ENCODE measurements around the gene TTC5.
A peak's percentile ranks its signal among the peaks of the same experiment; 100 is the strongest.
"Not testable (repeated sequence)": the region's sequence is repeated elsewhere in the genome, so short reads cannot be mapped to it uniquely, and the experiment has no call there.

The TTC5 gene, protein sequence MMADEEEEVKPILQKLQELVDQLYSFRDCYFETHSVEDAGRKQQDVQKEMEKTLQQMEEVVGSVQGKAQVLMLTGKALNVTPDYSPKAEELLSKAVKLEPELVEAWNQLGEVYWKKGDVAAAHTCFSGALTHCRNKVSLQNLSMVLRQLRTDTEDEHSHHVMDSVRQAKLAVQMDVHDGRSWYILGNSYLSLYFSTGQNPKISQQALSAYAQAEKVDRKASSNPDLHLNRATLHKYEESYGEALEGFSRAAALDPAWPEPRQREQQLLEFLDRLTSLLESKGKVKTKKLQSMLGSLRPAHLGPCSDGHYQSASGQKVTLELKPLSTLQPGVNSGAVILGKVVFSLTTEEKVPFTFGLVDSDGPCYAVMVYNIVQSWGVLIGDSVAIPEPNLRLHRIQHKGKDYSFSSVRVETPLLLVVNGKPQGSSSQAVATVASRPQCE

DNA sequence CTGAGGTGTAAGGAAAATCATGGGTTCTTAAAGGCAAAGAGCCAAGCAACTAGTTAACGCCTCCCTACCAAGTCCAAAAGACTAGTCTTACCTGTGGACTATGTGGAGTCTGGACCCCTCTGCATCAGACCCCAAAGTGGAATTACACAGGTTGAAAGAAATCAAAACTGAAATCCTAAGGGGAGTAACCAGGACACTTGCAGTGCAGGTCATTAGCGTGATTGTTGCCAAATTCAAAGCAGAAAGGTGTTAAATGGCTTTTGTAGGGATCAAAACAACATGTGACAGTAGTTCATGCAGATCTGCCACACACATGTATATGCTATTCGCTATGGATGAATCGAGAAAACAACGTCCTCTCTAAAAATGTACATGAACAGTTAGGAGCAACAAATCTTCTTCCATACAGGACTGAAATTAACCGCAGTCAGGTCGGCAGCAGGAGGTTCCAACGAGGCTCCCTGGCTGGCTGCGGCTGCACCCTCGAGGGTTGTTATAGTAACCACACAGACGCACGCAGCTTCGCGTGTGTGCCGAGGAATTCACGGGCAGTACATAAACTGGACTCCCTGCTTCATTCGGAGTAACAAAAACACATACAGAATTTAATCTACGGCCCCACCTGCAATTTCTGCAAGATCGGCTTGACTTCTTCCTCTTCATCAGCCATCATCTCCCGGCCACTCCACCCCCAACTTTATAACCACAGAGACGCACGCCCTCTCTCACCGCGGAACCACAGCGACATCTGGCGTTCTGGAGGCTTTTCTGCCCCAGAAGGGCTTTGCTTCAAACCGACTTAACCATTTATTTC is at the start of gene TTC5:
TSS of gene TTC5 (minus strand) at position 687 of the 814 bp plus-strand sequence. CDS start at position 673, 14 bp downstream.
- ATAC-seq (ENCODE audit: low read depth) (peak; percentile 99), DNase-seq (ENCODE audit: low spot score in 2 of 2) (peak; percentile 95 to 96)
- H3K9me3 Mint-ChIP-seq = no peaks in the 10 kb centered on the region
- H3K4me1 Mint-ChIP-seq = peaks cover 24% of the 10 kb centered on the region
- H3K36me3 Mint-ChIP-seq = peaks cover 21% of the 10 kb centered on the region
- peak within 1 kb of the TSS; percentile 68 for H3K27ac Mint-ChIP-seq
- no peaks in the 10 kb centered on the region for H3K27me3 Mint-ChIP-seq
- peak within 1 kb of the TSS; percentile 89 for H3K4me3 Mint-ChIP-seq

DNA sequence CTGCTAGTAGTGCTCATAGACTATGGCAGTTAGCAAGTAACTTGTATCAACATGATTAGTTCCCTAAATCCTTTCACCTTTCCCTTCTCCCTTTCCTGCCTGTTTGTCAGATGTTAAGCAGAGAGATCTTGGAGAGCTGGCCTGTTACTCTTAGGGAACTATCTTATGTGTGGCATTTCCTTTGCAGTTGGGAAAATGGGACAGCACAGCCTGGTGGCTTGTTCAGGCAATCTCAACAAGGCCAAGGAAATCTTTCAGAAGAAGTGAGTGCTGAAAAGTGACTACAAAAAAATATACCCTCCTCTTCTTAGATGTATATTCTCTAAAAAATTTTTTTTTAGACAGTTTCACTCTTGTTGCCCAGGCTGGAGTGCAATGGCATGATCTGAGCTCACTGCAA is 45.1 kb upstream of the TTC5 start:
- Mint-ChIP-seq H3K4me1 (no peaks in the 10 kb centered on the region), H3K27me3 (no peaks in the 10 kb centered on the region), H3K9me3 (no peaks in the 10 kb centered on the region), H3K27ac (no peak overlapping the region), H3K36me3 (peaks cover 17% of the 10 kb centered on the region), H3K4me3 (no peak overlapping the region)
- ATAC-seq (ENCODE audit: low read depth) (no peak), DNase-seq (ENCODE audit: low spot score in 2 of 2) (no peak)

GRCh38 chr14:20350282-20350681 is 44.5 kb upstream of the TTC5 start:
- no peak for DNase-seq (ENCODE audit: low spot score in 2 of 2)
- Mint-ChIP-seq H3K4me1 (peaks cover 2% of the 10 kb centered on the region), H3K27me3 (no peaks in the 10 kb centered on the region), H3K27ac (no peak overlapping the region), H3K36me3 (peaks cover 18% of the 10 kb centered on the region), H3K4me3 (no peak overlapping the region), H3K9me3 (no peaks in the 10 kb centered on the region)
- no peak for ATAC-seq (ENCODE audit: low read depth)

GRCh38 chr14:20347747-20348146 is 42.0 kb upstream of the TTC5 start:
- peaks cover 13% of the 10 kb centered on the region for H3K36me3 Mint-ChIP-seq
- ATAC-seq (ENCODE audit: low read depth) (no peak), DNase-seq (ENCODE audit: low spot score in 2 of 2) (no peak)
- peaks cover 11% of the 10 kb centered on the region for H3K4me1 Mint-ChIP-seq
- H3K27ac Mint-ChIP-seq = no peak overlapping the region
- no peaks in the 10 kb centered on the region for H3K9me3 Mint-ChIP-seq
- no peaks in the 10 kb centered on the region for H3K27me3 Mint-ChIP-seq
- H3K4me3 Mint-ChIP-seq = no peak overlapping the region

DNA sequence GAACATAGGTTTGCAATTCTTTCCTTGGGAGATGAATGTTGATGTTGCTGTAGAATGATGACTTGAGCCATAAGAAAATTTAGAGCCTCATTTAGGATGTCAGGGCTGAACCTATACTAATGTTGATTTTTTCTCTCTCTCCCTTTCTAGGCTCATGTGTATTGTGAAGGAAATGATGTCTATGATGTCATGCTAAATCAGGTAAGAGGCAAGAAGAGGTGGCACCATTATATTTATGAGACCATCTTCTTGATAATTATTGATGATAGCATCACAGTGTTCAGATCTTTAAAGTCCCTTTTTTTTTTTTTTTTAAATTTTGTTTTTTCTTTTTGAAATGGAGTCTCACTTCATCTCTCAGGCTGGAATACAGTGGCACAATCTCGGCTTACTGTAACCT is 41.0 kb upstream of the TTC5 start:
- Mint-ChIP-seq H3K36me3 (peaks cover 8% of the 10 kb centered on the region), H3K27ac (no peak overlapping the region), H3K4me1 (peaks cover 11% of the 10 kb centered on the region), H3K27me3 (no peaks in the 10 kb centered on the region), H3K4me3 (no peak overlapping the region), H3K9me3 (no peaks in the 10 kb centered on the region)
- ATAC-seq (ENCODE audit: low read depth) = no peak
- DNase-seq (ENCODE audit: low spot score in 2 of 2) = no peak

GRCh38 chr14:20345366-20345765 is 39.6 kb upstream of the TTC5 start:
- no peak for DNase-seq (ENCODE audit: low spot score in 2 of 2)
- no peaks in the 10 kb centered on the region for H3K9me3 Mint-ChIP-seq
- peaks cover 11% of the 10 kb centered on the region for H3K4me1 Mint-ChIP-seq
- H3K27ac Mint-ChIP-seq = peak overlapping the region; percentile 7
- H3K27me3 Mint-ChIP-seq = no peaks in the 10 kb centered on the region
- H3K36me3 Mint-ChIP-seq = peaks cover 7% of the 10 kb centered on the region
- H3K4me3 Mint-ChIP-seq = no peak overlapping the region
- no peak for ATAC-seq (ENCODE audit: low read depth)

DNA sequence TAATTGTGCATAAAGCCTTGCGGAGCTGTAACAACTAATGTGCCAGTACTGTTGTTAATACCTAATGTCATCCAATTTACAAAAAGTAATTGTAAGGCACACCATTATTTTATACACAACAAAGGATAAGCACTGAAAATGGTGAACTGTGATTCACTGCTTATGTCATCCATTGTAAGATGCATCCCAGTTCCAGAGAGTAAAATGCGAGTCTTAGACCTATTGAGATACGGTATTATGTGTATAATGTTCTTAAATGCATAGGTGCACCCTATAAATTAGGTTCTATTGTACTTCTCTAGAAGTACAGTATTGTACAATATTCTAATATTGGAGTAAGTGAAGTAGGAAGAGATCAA is 38.1 kb upstream of the TTC5 start:
- DNase-seq (ENCODE audit: low spot score in 2 of 2) (no peak), ATAC-seq (ENCODE audit: low read depth) (no peak)
- H3K4me3 Mint-ChIP-seq = peak overlapping the region; percentile 96
- H3K27me3 Mint-ChIP-seq = no peaks in the 10 kb centered on the region
- peak overlapping the region; percentile 98 for H3K27ac Mint-ChIP-seq
- H3K4me1 Mint-ChIP-seq = peaks cover 14% of the 10 kb centered on the region
- no peaks in the 10 kb centered on the region for H3K9me3 Mint-ChIP-seq
- H3K36me3 Mint-ChIP-seq = peaks cover 5% of the 10 kb centered on the region

GRCh38 chr14:20343092-20343861 is 37.5 kb upstream of the TTC5 start, which contains the start of gene PARP2:
PARP2 (plus strand) TSS chr14:20343635; CDS start chr14:20343642, 7 bp downstream.
- H3K9me3 Mint-ChIP-seq = no peaks in the 10 kb centered on the region
- H3K4me3 Mint-ChIP-seq = peak within 1 kb of the TSS; percentile 96
- H3K27ac Mint-ChIP-seq = peak within 1 kb of the TSS; percentile 98
- peaks cover 5% of the 10 kb centered on the region for H3K36me3 Mint-ChIP-seq
- peak; percentile 76 for ATAC-seq (ENCODE audit: low read depth)
- no peaks in the 10 kb centered on the region for H3K27me3 Mint-ChIP-seq
- peak; percentile 89 to 92 for DNase-seq (ENCODE audit: low spot score in 2 of 2)
- H3K4me1 Mint-ChIP-seq = peaks cover 14% of the 10 kb centered on the region

GRCh38 chr14:20341646-20342045 is 35.9 kb upstream of the TTC5 start:
- no peak overlapping the region for H3K27ac Mint-ChIP-seq

GRCh38 chr14:20341032-20341431 is 35.3 kb upstream of the TTC5 start:
- not testable (repeated sequence) for H3K27me3 Mint-ChIP-seq, H3K4me3 Mint-ChIP-seq, H3K27ac Mint-ChIP-seq

More at GRCh38 chr14:20341646-20342045, 35.9 kb upstream of the TTC5 start:
- H3K27me3 Mint-ChIP-seq = no peaks in the 10 kb centered on the region
- no peaks in the 10 kb centered on the region for H3K9me3 Mint-ChIP-seq
- peaks cover 14% of the 10 kb centered on the region for H3K4me1 Mint-ChIP-seq
- ATAC-seq (ENCODE audit: low read depth) = no peak
- H3K36me3 Mint-ChIP-seq = peaks cover 5% of the 10 kb centered on the region
- no peak overlapping the region for H3K4me3 Mint-ChIP-seq
- no peak for DNase-seq (ENCODE audit: low spot score in 2 of 2)

GRCh38 chr14:20334017-20334416 is 28.3 kb upstream of the TTC5 start:
- no peaks in the 10 kb centered on the region for H3K27me3 Mint-ChIP-seq
- DNase-seq (ENCODE audit: low spot score in 2 of 2) = no peak
- H3K9me3 Mint-ChIP-seq = no peaks in the 10 kb centered on the region
- ATAC-seq (ENCODE audit: low read depth) = no peak
- no peak overlapping the region for H3K27ac Mint-ChIP-seq
- peaks cover 16% of the 10 kb centered on the region for H3K4me1 Mint-ChIP-seq
- H3K36me3 Mint-ChIP-seq = no peaks in the 10 kb centered on the region
- H3K4me3 Mint-ChIP-seq = no peak overlapping the region

More at GRCh38 chr14:20341032-20341431, 35.3 kb upstream of the TTC5 start:
- DNase-seq (ENCODE audit: low spot score in 2 of 2); H3K9me3 Mint-ChIP-seq; H3K36me3 Mint-ChIP-seq; ATAC-seq (ENCODE audit: low read depth): not testable (repeated sequence)
- H3K4me1 Mint-ChIP-seq = peaks cover 14% of the 10 kb centered on the region

GRCh38 chr14:20333494-20333841 is 27.7 kb upstream of the TTC5 start:
- no peak for ATAC-seq (ENCODE audit: low read depth)
- no peak for DNase-seq (ENCODE audit: low spot score in 2 of 2)
- H3K9me3 Mint-ChIP-seq = no peaks in the 10 kb centered on the region
- H3K4me1 Mint-ChIP-seq = peaks cover 17% of the 10 kb centered on the region
- peak overlapping the region; percentile 92 for H3K27ac Mint-ChIP-seq
- no peaks in the 10 kb centered on the region for H3K27me3 Mint-ChIP-seq
- H3K36me3 Mint-ChIP-seq = no peaks in the 10 kb centered on the region
- peak overlapping the region; percentile 96 for H3K4me3 Mint-ChIP-seq

DNA sequence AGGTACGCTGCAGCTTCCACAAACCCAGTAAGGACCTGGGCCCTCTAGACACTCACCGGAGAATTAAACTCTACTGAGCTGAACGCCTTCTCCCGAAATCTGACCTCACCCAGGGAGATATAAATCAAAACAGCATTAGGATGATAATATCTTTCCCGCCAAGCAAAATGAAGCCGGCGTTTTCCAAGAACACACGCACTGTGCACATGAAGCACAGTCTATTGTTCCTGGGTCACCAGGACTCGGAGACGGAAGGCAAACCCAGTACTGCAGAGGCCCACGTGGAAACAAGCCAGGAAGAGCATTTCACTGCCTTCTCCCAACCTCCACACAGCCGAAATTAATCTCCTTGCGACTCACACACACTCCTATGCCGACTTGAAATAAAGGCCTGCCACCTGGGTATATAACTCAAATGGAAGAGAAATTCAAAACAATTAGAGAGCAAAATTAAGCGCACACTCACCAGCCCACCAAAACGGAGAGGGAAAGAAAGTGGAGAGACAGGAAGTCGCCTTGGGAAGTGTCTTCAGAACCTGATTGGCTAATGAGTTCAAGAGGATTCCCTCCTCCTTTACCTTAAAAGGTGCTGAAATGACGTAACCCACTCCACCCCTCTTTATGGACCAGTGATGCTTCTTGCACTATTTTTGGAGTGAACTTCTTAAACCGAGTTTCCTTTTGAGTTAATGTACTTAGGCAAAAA is 27.2 kb upstream of the TTC5 start, which contains the start of gene CCNB1IP1:
TSS of gene CCNB1IP1 (minus strand) at position 492 of the 706 bp plus-strand sequence. CDS start 16,756 bp downstream, outside the sequence.
- ATAC-seq (ENCODE audit: low read depth) (peak; percentile 98), DNase-seq (ENCODE audit: low spot score in 2 of 2) (peak; percentile 17 to 41)
- H3K27me3 Mint-ChIP-seq = no peaks in the 10 kb centered on the region
- H3K27ac Mint-ChIP-seq = peak within 1 kb of the TSS; percentile 92
- H3K4me1 Mint-ChIP-seq = peaks cover 17% of the 10 kb centered on the region
- no peaks in the 10 kb centered on the region for H3K9me3 Mint-ChIP-seq
- no peaks in the 10 kb centered on the region for H3K36me3 Mint-ChIP-seq
- peak within 1 kb of the TSS; percentile 96 for H3K4me3 Mint-ChIP-seq
